Hippocampal formation (tissue), 2 donors: ENCODE data around the gene ZNF311.
A peak's percentile ranks its signal among the peaks of the same experiment; 100 is the strongest.
"Not testable (repeated sequence)": the region's sequence is repeated elsewhere in the genome, so short reads cannot be mapped to it uniquely, and the experiment has no call there.

Experiments
- DNase-seq, 2 donors: peaks; one replicate each; lab custom pipeline; 2025; lab: John Stamatoyannopoulos, UW

The ZNF311 gene

GRCh38 chr6:28953585-28954258, 51.4 kb downstream of the ZNF311 start:
- DNase-seq, result no peak

- DNase-seq, result peak in 1 of 2 donors; percentile 14
Observed at GRCh38 chr6:28953039-28953584, 52.0 kb downstream of the ZNF311 start.

GRCh38 chr6:28949656-28950195, 55.4 kb downstream of the ZNF311 start:
- not testable (repeated sequence) for DNase-seq

- no peak for DNase-seq
Observed at GRCh38 chr6:28948782-28949486, 56.2 kb downstream of the ZNF311 start.

GRCh38 chr6:28947831-28948270, 57.3 kb downstream of the ZNF311 start:
- DNase-seq, result no peak

- DNase-seq, result no peak
Observed at GRCh38 chr6:28947067-28947765, 57.9 kb downstream of the ZNF311 start.

GRCh38 chr6:28945349-28945748, 59.8 kb downstream of the ZNF311 start:
- no peak for DNase-seq
